ENCODE results near the gene SLC25A21. TPM values are rescaled to one million over a fixed set of nuclear protein-coding genes. Genes with fewer than 3 reads are reported as not detected.

Gene SLC25A21
- total RNA-seq, 2 experiments from 2014 or later: not detected

DNA sequence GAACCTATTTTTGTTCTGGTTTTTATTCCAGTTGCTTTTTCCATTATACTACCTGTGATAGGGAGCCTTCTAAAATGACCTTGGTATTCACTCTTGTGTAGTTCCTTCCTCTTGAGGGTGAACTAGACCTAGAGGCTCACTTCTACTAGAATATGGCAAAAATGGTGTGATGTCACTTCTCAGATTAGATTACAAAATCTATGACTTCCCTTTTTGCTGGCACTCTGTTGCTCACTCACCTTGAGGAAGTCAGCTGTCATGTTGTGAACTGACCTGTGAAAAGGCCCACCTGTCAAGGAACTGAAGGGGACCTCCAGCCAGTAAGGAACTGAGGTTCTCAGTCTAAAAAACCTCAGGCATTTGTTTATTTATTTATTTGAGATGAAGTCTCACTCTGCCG lies 31.0 kb upstream of the SLC25A21 start:
- Histone ChIP-seq H3K27ac (ENCODE audit: low read depth in 1 of 2, low read length in 2 of 2) (no peak overlapping the region), H3K36me3 (ENCODE audit: insufficient read depth, low read length) (no peaks in the 10 kb centered on the region), H3K27me3 (ENCODE audit: control insufficient read depth in 1 of 2, insufficient read depth in 2 of 2, low read length in 2 of 2) (no peaks in the 10 kb centered on the region), H3K4me1 (ENCODE audit: insufficient read depth, low read length) (no peaks in the 10 kb centered on the region), H3K9me3 (ENCODE audit: control insufficient read depth in 1 of 2, insufficient read depth in 1 of 2, low read length in 2 of 2) (peaks cover 7 to 9% of the 10 kb centered on the region in 2 experiments), H3K4me3 (ENCODE audit: low read length) (no peak overlapping the region)
- Mint-ChIP-seq H3K36me3 (ENCODE audit: low read depth) (no peaks in the 10 kb centered on the region), H3K27me3 (peaks cover 4% of the 10 kb centered on the region), H3K9me3 (peaks cover 12% of the 10 kb centered on the region), H3K4me1 (ENCODE audit: low read depth) (no peaks in the 10 kb centered on the region), H3K27ac (no peak overlapping the region), H3K4me3 (no peak overlapping the region)
- ChIA-PET CTCF (no interaction called here), POLR2A (no interaction called here)
- ATAC-seq (ENCODE audit: poor library complexity) (no peak), DNase-seq (no peak)
- TF ChIP-seq, protein P1, sequence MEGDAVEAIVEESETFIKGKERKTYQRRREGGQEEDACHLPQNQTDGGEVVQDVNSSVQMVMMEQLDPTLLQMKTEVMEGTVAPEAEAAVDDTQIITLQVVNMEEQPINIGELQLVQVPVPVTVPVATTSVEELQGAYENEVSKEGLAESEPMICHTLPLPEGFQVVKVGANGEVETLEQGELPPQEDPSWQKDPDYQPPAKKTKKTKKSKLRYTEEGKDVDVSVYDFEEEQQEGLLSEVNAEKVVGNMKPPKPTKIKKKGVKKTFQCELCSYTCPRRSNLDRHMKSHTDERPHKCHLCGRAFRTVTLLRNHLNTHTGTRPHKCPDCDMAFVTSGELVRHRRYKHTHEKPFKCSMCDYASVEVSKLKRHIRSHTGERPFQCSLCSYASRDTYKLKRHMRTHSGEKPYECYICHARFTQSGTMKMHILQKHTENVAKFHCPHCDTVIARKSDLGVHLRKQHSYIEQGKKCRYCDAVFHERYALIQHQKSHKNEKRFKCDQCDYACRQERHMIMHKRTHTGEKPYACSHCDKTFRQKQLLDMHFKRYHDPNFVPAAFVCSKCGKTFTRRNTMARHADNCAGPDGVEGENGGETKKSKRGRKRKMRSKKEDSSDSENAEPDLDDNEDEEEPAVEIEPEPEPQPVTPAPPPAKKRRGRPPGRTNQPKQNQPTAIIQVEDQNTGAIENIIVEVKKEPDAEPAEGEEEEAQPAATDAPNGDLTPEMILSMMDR (IDR thresholded peaks at IDR 0.05): no peak
- intact Hi-C loops (cut with DNase I, micrococcal nuclease): no loop called here

DNA sequence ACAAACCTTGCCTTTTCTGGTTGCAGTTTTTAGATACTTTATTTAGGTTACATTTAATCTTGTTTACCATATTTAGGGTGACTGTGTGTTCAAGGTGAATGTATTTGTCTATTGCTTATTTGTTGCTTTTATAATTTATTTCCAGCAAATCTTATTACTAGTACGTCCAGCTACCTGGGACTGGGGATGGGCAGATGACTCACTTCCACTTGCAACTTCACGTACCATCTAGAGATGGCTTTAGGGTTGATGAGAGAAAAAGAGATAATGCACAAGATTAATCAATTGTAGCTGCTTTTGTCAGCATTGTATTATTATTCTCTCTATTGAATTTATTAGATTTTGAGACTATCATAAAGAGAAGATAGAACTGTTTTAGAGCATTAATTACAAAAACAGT lies 30.4 kb upstream of the SLC25A21 start:
- Histone ChIP-seq H3K36me3 (ENCODE audit: insufficient read depth, low read length) (no peaks in the 10 kb centered on the region), H3K27ac (ENCODE audit: low read depth in 1 of 2, low read length in 2 of 2) (no peak overlapping the region), H3K4me1 (ENCODE audit: insufficient read depth, low read length) (no peaks in the 10 kb centered on the region), H3K4me3 (ENCODE audit: low read length) (no peak overlapping the region), H3K9me3 (ENCODE audit: control insufficient read depth in 1 of 2, insufficient read depth in 1 of 2, low read length in 2 of 2) (peaks cover 7 to 12% of the 10 kb centered on the region in 2 experiments), H3K27me3 (ENCODE audit: control insufficient read depth in 1 of 2, insufficient read depth in 2 of 2, low read length in 2 of 2) (no peaks in the 10 kb centered on the region)
- intact Hi-C loops (cut with DNase I, micrococcal nuclease): no loop called here
- H3K4me1 Mint-ChIP-seq (ENCODE audit: low read depth): no peaks in the 10 kb centered on the region
- TF ChIP-seq, protein P1 (IDR thresholded peaks at IDR 0.05): no peak
- DNase-seq: no peak
- no peak for ATAC-seq (ENCODE audit: poor library complexity)
- ChIA-PET POLR2A (no interaction called here), CTCF (no interaction called here)
- H3K4me3 Mint-ChIP-seq: no peak overlapping the region
- H3K27ac Mint-ChIP-seq: no peak overlapping the region
- H3K36me3 Mint-ChIP-seq (ENCODE audit: low read depth): no peaks in the 10 kb centered on the region
- peaks cover 10% of the 10 kb centered on the region for H3K27me3 Mint-ChIP-seq
- H3K9me3 Mint-ChIP-seq: peaks cover 9% of the 10 kb centered on the region

DNA sequence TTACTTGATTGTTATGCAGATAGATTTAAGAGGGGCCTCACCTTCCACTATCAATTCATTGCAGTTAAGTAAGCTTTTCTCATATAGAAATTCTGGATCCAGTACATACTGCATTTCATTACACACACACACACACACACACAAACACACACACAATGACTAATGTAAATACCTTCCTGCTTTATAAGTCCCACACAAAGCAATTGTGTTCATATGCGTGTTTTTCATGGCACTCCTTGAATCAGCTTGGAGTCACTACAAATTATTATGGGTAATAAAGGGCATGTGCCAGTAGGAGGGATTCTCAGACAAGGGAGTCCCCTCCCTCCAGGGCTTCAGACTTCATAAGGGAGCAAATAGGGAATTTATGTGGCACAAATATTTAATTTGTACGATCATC lies 29.9 kb upstream of the SLC25A21 start:
- no peaks in the 10 kb centered on the region for H3K36me3 ChIP-seq (ENCODE audit: insufficient read depth, low read length)
- intact Hi-C loops (cut with DNase I, micrococcal nuclease): no loop called here
- no peak overlapping the region for H3K4me3 ChIP-seq (ENCODE audit: low read length)
- H3K9me3 ChIP-seq (ENCODE audit: control insufficient read depth in 1 of 2, insufficient read depth in 1 of 2, low read length in 2 of 2): peaks cover 7 to 13% of the 10 kb centered on the region in 2 experiments
- H3K27ac Mint-ChIP-seq: no peak overlapping the region
- no peaks in the 10 kb centered on the region for H3K27me3 ChIP-seq (ENCODE audit: control insufficient read depth in 1 of 2, insufficient read depth in 2 of 2, low read length in 2 of 2)
- H3K9me3 Mint-ChIP-seq: peaks cover 9% of the 10 kb centered on the region
- H3K4me1 ChIP-seq (ENCODE audit: insufficient read depth, low read length): no peaks in the 10 kb centered on the region
- ATAC-seq (ENCODE audit: poor library complexity) (no peak), DNase-seq (no peak)
- no peak overlapping the region for H3K27ac ChIP-seq (ENCODE audit: low read depth in 1 of 2, low read length in 2 of 2)
- TF ChIP-seq, protein P1 (IDR thresholded peaks at IDR 0.05): no peak
- H3K36me3 Mint-ChIP-seq (ENCODE audit: low read depth): no peaks in the 10 kb centered on the region
- ChIA-PET CTCF (no interaction called here), POLR2A (no interaction called here)
- no peak overlapping the region for H3K4me3 Mint-ChIP-seq
- H3K4me1 Mint-ChIP-seq (ENCODE audit: low read depth): no peaks in the 10 kb centered on the region
- peaks cover 15% of the 10 kb centered on the region for H3K27me3 Mint-ChIP-seq

All from CD4-positive, alpha-beta T cell (primary cell).